WTC11 (cell line): ENCODE measurements around the gene CCL22. TPM values are rescaled to one million over a fixed set of nuclear protein-coding genes. Genes with fewer than 3 reads are reported as not detected.

Source experiments
- ATAC-seq: fragments of 200-7000 bp; cut with Tn5 transposase; 2 replicates; pipeline ENCODE4 v1.10.0; 2021; ENCODE audit warnings: mild to moderate bottlenecking, moderate library complexity
- CTCF ChIA-PET: fragments of 300-600 bp; sonication (Branson Sonifier 250); formaldehyde crosslinking; loops from one replicate; lab custom pipeline; 2021; ENCODE audit warnings: antibody characterized with exemption; lab: Charles Lee
- POLR2A ChIA-PET: fragments of 350-600 bp; sonication (Branson Sonifier 250); formaldehyde crosslinking; loops from one replicate; lab custom pipeline; 2021; ENCODE audit warnings: antibody characterized with exemption; lab: Charles Lee
- DNase-seq: peaks from one replicate; pipeline ENCODE4 v3.0.0; 2021; ENCODE audit warnings: low spot score
- H3K27ac Mint-ChIP-seq: 2 replicates; pipeline ENCODE4 v1.8.0; 2021; ENCODE audit warnings: mixed read lengths
- H3K27me3 Mint-ChIP-seq: 2 replicates; pipeline ENCODE4 v1.8.0; 2021; ENCODE audit warnings: low read depth, mild to moderate bottlenecking, moderate library complexity, mixed read lengths
- H3K36me3 Mint-ChIP-seq: 2 replicates; pipeline ENCODE4 v1.8.0; 2021; ENCODE audit warnings: mixed read lengths
- H3K4me1 Mint-ChIP-seq: 2 replicates; pipeline ENCODE4 v1.8.0; 2022; ENCODE audit warnings: mixed read lengths
- H3K4me3 Mint-ChIP-seq: 2 replicates; pipeline ENCODE4 v1.8.0; 2021; ENCODE audit warnings: mild to moderate bottlenecking, moderate library complexity, mixed read lengths
- H3K9me3 Mint-ChIP-seq: 2 replicates; pipeline ENCODE4 v1.8.0; 2021; ENCODE audit warnings: mixed read lengths
- FOXJ3 ChIP-seq: sonication (generic); formaldehyde crosslinking; IDR thresholded peaks from 2 replicates; pipeline ENCODE4 v1.9.0; 2021; ENCODE audit warnings: missing genetic modification reagents, mild to moderate bottlenecking, borderline replicate concordance
- FOXP1 ChIP-seq: sonication (generic); formaldehyde crosslinking; IDR thresholded peaks from 2 replicates; pipeline ENCODE4 v1.8.0; 2022; ENCODE audit warnings: missing genetic modification reagents, mild to moderate bottlenecking, moderate library complexity, borderline replicate concordance
- GABPB1 ChIP-seq: sonication (generic); formaldehyde crosslinking; IDR thresholded peaks from 2 replicates; pipeline ENCODE4 v1.8.1; 2023; ENCODE audit warnings: mild to moderate bottlenecking, missing genetic modification reagents
- MXD4 ChIP-seq: fragments of 250-450 bp; sonication (Bioruptor Pico); IDR thresholded peaks from 2 replicates; pipeline ENCODE4 v1.8.0; 2021; ENCODE audit warnings: mild to moderate bottlenecking, moderate library complexity, borderline replicate concordance
- NR3C1 ChIP-seq: sonication (generic); formaldehyde crosslinking; conservative IDR thresholded peaks from 2 replicates; pipeline ENCODE4 v1.8.1; 2023; ENCODE audit warnings: low read depth, mild to moderate bottlenecking, missing genetic modification reagents
- ZNF671 ChIP-seq: fragments of 250-450 bp; sonication (Bioruptor Pico); IDR thresholded peaks from 2 replicates; pipeline ENCODE4 v1.8.0; 2021; ENCODE audit warnings: mild to moderate bottlenecking
- total RNA-seq: library from RNA; stranded (reverse); gene quantifications from 3 replicates; pipeline ENCODE4 v1.2.3, GENCODE V29; 2021
- TF ChIP-seq, protein P1 (sequence below): fragments of 250-450 bp; sonication (Bioruptor Pico); IDR thresholded peaks from 2 replicates; pipeline ENCODE4 v1.9.0; 2021; ENCODE audit warnings: mild to moderate bottlenecking, borderline replicate concordance
- TF ChIP-seq, protein P2 (sequence below): sonication (generic); formaldehyde crosslinking; IDR thresholded peaks from 2 replicates; pipeline ENCODE4 v1.8.0; 2022; ENCODE audit warnings: mild to moderate bottlenecking, missing genetic modification reagents
- TF ChIP-seq, protein P3 (sequence below): sonication (generic); formaldehyde crosslinking; IDR thresholded peaks from 2 replicates; pipeline ENCODE4 v1.8.1; 2023; ENCODE audit warnings: mild to moderate bottlenecking, missing genetic modification reagents
- TF ChIP-seq, protein P4 (sequence below): fragments of 250-450 bp; sonication (Bioruptor Pico); conservative IDR thresholded peaks from 2 replicates; pipeline ENCODE4 v1.9.0; 2021; ENCODE audit warnings: mild to moderate bottlenecking

The CCL22 gene
- total RNA-seq, 1 experiment from 2014 or later, result 0.35 TPM

DNA sequence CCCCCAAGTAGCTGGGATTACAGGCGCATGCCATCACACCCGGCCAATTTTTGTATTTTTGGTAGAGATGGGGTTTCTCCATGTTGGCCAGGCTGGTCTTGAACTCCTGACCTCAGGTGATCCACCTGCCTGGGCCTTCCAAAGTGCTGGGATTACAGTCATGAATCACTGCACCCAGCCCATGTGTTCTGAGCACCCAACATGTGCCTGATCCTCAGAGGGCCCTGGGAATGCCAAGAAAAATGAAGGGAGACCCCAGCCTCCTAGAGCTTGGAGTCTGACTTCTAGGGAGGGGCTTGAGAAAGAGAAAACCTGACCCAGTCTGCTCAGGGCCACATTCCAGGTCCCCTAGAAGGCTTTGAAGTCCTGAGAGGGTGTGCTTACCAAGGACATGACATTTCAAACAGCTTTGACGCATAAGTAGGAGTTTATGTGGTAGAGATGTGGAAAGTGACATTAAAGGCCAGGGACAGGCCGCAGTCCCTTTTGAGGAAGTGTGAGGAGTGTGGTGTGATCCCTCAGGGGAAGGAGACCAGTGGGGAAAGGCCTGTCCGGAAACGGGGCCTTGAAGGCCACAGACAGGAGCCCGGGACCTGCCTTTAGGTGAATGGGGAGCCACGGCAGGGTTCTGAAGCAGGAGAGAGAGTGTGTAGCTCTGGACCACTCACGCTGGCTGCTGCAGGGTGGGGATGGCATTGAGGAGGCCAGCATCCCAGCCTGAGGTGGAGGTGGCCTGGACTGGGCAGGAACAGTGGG lies 1.1 kb upstream of the CCL22 start (continued):
- TF ChIP-seq, protein P1, sequence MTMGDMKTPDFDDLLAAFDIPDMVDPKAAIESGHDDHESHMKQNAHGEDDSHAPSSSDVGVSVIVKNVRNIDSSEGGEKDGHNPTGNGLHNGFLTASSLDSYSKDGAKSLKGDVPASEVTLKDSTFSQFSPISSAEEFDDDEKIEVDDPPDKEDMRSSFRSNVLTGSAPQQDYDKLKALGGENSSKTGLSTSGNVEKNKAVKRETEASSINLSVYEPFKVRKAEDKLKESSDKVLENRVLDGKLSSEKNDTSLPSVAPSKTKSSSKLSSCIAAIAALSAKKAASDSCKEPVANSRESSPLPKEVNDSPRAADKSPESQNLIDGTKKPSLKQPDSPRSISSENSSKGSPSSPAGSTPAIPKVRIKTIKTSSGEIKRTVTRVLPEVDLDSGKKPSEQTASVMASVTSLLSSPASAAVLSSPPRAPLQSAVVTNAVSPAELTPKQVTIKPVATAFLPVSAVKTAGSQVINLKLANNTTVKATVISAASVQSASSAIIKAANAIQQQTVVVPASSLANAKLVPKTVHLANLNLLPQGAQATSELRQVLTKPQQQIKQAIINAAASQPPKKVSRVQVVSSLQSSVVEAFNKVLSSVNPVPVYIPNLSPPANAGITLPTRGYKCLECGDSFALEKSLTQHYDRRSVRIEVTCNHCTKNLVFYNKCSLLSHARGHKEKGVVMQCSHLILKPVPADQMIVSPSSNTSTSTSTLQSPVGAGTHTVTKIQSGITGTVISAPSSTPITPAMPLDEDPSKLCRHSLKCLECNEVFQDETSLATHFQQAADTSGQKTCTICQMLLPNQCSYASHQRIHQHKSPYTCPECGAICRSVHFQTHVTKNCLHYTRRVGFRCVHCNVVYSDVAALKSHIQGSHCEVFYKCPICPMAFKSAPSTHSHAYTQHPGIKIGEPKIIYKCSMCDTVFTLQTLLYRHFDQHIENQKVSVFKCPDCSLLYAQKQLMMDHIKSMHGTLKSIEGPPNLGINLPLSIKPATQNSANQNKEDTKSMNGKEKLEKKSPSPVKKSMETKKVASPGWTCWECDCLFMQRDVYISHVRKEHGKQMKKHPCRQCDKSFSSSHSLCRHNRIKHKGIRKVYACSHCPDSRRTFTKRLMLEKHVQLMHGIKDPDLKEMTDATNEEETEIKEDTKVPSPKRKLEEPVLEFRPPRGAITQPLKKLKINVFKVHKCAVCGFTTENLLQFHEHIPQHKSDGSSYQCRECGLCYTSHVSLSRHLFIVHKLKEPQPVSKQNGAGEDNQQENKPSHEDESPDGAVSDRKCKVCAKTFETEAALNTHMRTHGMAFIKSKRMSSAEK (CRISPR knock-in tag), result no peak

DNA sequence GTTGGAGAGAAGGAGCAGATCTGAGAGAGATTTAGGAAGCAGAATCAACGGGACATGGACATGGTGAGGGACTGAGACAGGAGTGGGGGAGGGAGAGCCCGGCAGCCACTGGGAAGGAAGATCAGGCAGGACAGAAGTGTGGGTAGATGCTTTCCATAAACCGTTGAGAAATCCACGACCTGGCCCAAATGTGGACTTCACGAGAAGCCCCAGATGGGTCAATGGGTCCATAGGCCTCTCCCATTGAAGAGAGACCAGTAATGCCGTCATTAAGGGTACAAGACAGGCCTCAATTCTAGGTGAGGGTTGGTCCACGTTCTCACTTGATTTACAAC lies 530 bp upstream of the CCL22 start:
- no peak for DNase-seq
- TF ChIP-seq, protein P2, sequence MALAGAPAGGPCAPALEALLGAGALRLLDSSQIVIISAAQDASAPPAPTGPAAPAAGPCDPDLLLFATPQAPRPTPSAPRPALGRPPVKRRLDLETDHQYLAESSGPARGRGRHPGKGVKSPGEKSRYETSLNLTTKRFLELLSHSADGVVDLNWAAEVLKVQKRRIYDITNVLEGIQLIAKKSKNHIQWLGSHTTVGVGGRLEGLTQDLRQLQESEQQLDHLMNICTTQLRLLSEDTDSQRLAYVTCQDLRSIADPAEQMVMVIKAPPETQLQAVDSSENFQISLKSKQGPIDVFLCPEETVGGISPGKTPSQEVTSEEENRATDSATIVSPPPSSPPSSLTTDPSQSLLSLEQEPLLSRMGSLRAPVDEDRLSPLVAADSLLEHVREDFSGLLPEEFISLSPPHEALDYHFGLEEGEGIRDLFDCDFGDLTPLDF (CRISPR knock-in tag), result no peak
- TF ChIP-seq GABPB1 (CRISPR knock-in tag), result no peak
- no peak for TF ChIP-seq NR3C1 (CRISPR knock-in tag)
- TF ChIP-seq, protein P3, sequence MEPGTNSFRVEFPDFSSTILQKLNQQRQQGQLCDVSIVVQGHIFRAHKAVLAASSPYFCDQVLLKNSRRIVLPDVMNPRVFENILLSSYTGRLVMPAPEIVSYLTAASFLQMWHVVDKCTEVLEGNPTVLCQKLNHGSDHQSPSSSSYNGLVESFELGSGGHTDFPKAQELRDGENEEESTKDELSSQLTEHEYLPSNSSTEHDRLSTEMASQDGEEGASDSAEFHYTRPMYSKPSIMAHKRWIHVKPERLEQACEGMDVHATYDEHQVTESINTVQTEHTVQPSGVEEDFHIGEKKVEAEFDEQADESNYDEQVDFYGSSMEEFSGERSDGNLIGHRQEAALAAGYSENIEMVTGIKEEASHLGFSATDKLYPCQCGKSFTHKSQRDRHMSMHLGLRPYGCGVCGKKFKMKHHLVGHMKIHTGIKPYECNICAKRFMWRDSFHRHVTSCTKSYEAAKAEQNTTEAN, result no peak
- TF ChIP-seq MXD4 (CRISPR knock-in tag), result no peak
- TF ChIP-seq FOXP1 (CRISPR knock-in tag), result no peak
- TF ChIP-seq, protein P4, sequence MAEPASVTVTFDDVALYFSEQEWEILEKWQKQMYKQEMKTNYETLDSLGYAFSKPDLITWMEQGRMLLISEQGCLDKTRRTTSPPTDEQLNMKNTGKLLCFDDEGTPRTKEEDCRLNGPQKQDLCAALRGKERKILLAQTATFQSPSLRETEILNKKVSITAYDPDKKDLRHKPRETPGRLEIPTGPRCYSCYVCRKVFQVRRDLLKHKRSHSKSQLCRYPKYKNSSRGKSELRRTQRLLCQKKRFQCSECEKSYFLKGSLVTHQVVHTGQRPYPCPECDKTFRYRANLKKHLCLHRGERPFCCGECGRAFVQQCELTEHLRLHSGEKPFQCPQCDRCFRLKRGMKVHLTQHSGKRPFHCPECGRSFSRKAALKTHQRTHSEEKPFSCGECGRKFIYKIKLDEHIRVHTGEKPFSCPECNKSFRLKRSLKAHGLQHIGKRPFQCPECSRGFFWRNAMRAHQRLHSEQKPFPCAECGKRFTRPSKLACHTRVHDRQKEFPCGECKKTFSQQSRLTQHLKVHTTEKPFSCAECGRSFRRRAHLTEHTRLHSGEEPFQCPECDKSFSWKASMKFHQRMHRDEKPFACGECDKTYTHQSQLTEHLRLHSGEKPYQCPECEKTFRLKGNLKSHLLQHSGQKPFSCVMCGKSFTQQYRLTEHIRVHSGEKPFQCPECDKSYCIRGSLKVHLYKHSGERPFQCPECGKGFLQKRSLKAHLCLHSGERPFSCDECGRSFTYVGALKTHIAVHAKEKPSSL (CRISPR knock-in tag), result no peak
- TF ChIP-seq, all 79 proteins: peak for 0
- ChIA-PET CTCF (interaction anchor here (0.7 kb wide), 1 partner anchor 220 kb away, joined by 3 read pairs; no protein-coding TSS in a partner anchor), POLR2A (no interaction called here)
- ATAC-seq, result no peak
- H3K4me1 Mint-ChIP-seq, result no peaks in the 10 kb centered on the region; the same call in 1 of the 2 replicates
- H3K27ac Mint-ChIP-seq, result no peak overlapping the region
- H3K27me3 Mint-ChIP-seq, result no peaks in the 10 kb centered on the region; the same call in 1 of the 2 replicates
- H3K36me3 Mint-ChIP-seq, result no peaks in the 10 kb centered on the region
- H3K4me3 Mint-ChIP-seq, result no peak overlapping the region
- no peaks in the 10 kb centered on the region for H3K9me3 Mint-ChIP-seq

DNA sequence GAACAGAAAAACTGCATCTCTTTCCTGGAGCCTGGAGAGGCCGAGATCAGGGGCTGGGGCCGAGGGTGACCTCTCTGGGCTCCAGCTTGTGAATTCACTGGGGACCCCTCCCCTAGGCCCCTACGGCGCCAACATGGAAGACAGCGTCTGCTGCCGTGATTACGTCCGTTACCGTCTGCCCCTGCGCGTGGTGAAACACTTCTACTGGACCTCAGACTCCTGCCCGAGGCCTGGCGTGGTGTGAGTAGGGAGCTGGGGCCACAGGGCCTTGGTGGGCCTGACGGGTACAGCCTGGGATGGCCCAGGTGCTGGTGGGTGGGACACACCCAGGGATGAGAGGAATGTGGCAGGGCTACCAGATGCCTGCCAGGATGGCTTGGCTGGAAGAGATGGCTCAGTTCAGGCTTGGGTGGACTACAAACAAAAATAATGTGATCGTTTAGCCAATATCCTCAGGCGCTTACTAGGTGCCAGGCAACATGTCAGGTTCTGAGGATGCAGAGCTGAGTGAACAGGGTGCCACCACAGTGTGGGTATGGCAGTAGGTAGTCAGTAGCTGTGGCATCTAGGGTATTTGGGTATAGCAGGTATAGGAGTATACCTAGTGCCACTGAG lies 1.8 kb downstream of the CCL22 start:
- no peak overlapping the region for H3K27ac Mint-ChIP-seq
- no peaks in the 10 kb centered on the region for H3K9me3 Mint-ChIP-seq
- DNase-seq, result no peak
- no peaks in the 10 kb centered on the region for H3K27me3 Mint-ChIP-seq
- TF ChIP-seq FOXJ3, result no peak
- no peak for TF ChIP-seq ZNF671
- H3K4me1 Mint-ChIP-seq, result no peaks in the 10 kb centered on the region; the same call in 1 of the 2 replicates
- ChIA-PET POLR2A (no interaction called here), CTCF (no interaction called here)
- ATAC-seq, result no peak
- no peak overlapping the region for H3K4me3 Mint-ChIP-seq
- H3K36me3 Mint-ChIP-seq, result no peaks in the 10 kb centered on the region
